ENCODE data around the gene SLC22A17.

DNA sequence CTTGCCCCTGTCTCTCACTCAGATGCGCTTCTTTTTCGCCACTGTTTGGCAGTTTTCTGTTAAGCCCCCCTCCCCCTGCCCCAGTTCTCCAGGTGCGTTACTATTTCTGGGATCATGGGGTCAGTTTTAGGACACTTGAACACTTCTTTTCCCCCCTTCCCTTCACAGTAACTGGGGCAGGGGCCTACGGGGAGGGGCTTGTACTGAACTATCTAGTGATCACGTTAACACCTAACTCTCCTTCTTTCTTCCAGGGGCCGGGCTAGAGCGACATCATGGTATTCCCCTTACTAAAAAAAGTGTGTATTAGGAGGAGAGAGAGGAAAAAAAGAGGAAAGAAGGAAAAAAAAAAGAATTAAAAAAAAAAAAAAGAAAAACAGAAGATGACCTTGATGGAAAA, 27.7 kb downstream of the SLC22A17 start:
- TF ChIP-seq CTCF (IDR thresholded peaks at IDR 0.05) (no peak), EZH2 (IDR thresholded peaks at IDR 0.05) (no peak), EZH2phosphoT487 (IDR thresholded peaks at IDR 0.05) (no peak)
